HG02678 (cell line): ENCODE data around the gene GTF2IRD1.
A peak's percentile ranks its signal among the peaks of the same experiment; 100 is the strongest.
"Not testable (repeated sequence)": the region's sequence is repeated elsewhere in the genome, so short reads cannot be mapped to it uniquely, and the experiment has no call there.

Experiments
- ATAC-seq: cut with Tn5 transposase; IDR thresholded peaks from one replicate; pipeline ENCODE4 v1.9.1; 2021; ENCODE audit warnings: mild to moderate bottlenecking, moderate library complexity; ENCODE audit not compliant: unreplicated experiment

GTF2IRD1 gene

GRCh38 chr7:74633451-74633921 is 179.8 kb downstream of the GTF2IRD1 start:
- no peak for ATAC-seq

GRCh38 chr7:74637745-74638144 is 184.0 kb downstream of the GTF2IRD1 start:
- ATAC-seq = no peak

- ATAC-seq = peak; percentile 82
Observed at GRCh38 chr7:74650055-74650454, 196.3 kb downstream of the GTF2IRD1 start.

- ATAC-seq = peak; percentile 62
Observed at GRCh38 chr7:74650493-74651132, 196.9 kb downstream of the GTF2IRD1 start.

GRCh38 chr7:74651133-74651504 is 197.4 kb downstream of the GTF2IRD1 start:
- ATAC-seq = not testable (repeated sequence)
